HEK293 (cell line): Measurements from ENCODE around the gene SEC24B.

Experiments
- CTCF ChIA-PET: fragments of 350-600 bp; formaldehyde crosslinking; extraction: SDS; loops from one replicate; lab custom pipeline; 2021; ENCODE audit warnings: antibody characterized with exemption; lab: Yijun Ruan, JAX
- POLR2A ChIA-PET: fragments of 300-600 bp; formaldehyde crosslinking; extraction: SDS; loops from one replicate; lab custom pipeline; 2020; ENCODE audit warnings: antibody characterized with exemption, inconsistent platforms; lab: Yijun Ruan, JAX
- H3K27ac ChIP-seq: fragments of 200-500 bp; sonication (Bioruptor generic); 2 replicates; pipeline ENCODE4 v1.5.1; 2014; ENCODE audit warnings: low read depth, low read length, control low read depth, inconsistent platforms; ENCODE audit errors: extremely low read depth
- H3K36me3 ChIP-seq, 2 experiments: fragments of 200-500 bp in 1 of 2; sonication (Bioruptor generic) in 1 of 2; 1 replicate in 1 of 2; 2 replicates in 1 of 2; pipeline ENCODE4 v1.5.1; 2014 to 2017; ENCODE audit warnings: inconsistent platforms in 2 of 2, low read length in 2 of 2; ENCODE audit not compliant: control insufficient read depth in 2 of 2, insufficient read depth in 1 of 2
- H3K4me1 ChIP-seq: fragments of 200-500 bp; sonication (Bioruptor generic); 2 replicates; pipeline ENCODE4 v1.5.1; 2014; ENCODE audit warnings: mild to moderate bottlenecking, low read length, inconsistent platforms; ENCODE audit not compliant: control insufficient read depth, insufficient read depth
- H3K4me3 ChIP-seq: 2 replicates; pipeline ENCODE4 v1.5.1; 2011; ENCODE audit warnings: low read depth, mild to moderate bottlenecking, control low read depth, low read length, moderate library complexity
- H3K9me3 ChIP-seq: fragments of 200-500 bp; sonication (Bioruptor generic); 2 replicates; pipeline ENCODE4 v1.5.1; 2014; ENCODE audit warnings: low read depth, low read length, inconsistent platforms; ENCODE audit not compliant: control insufficient read depth, insufficient read depth
- OVOL3 ChIP-seq: fragments of 450-650 bp; formaldehyde crosslinking; IDR thresholded peaks from 2 replicates; pipeline ENCODE4 v1.5.1; 2016; ENCODE audit warnings: missing biosample characterization, missing genetic modification characterization
- SALL2 ChIP-seq: fragments of 450-650 bp; formaldehyde crosslinking; IDR thresholded peaks from 2 replicates; pipeline ENCODE4 v1.5.0; 2017; ENCODE audit warnings: missing biosample characterization, mild to moderate bottlenecking, missing genetic modification characterization, borderline replicate concordance
- ZBTB7A ChIP-seq: fragments of 450-650 bp; formaldehyde crosslinking; IDR thresholded peaks from 2 replicates; pipeline ENCODE4 v1.5.1; 2016; ENCODE audit warnings: low read depth, missing biosample characterization, missing genetic modification characterization
- ZNF155 ChIP-seq: fragments of 450-650 bp; formaldehyde crosslinking; IDR thresholded peaks from 2 replicates; pipeline ENCODE4 v1.5.1; 2016; ENCODE audit warnings: missing biosample characterization, missing genetic modification characterization
- ZNF184 ChIP-seq: fragments of 450-650 bp; IDR thresholded peaks from 2 replicates; pipeline ENCODE4 v1.5.1; 2018; ENCODE audit warnings: missing biosample characterization, mild to moderate bottlenecking, missing genetic modification characterization
- ZNF24 ChIP-seq: fragments of 450-650 bp; formaldehyde crosslinking; IDR thresholded peaks from 2 replicates; pipeline ENCODE4 v1.5.1; 2016; ENCODE audit warnings: missing biosample characterization, missing genetic modification characterization
- ZNF391 ChIP-seq: fragments of 450-650 bp; formaldehyde crosslinking; IDR thresholded peaks from 2 replicates; pipeline ENCODE4 v1.5.1; 2016; ENCODE audit warnings: low read depth, missing biosample characterization, missing genetic modification characterization, borderline replicate concordance
- TF ChIP-seq, protein P1 (sequence below): fragments of 450-650 bp; formaldehyde crosslinking; conservative IDR thresholded peaks from 2 replicates; pipeline ENCODE4 v1.5.1; 2016; ENCODE audit warnings: low read depth, missing biosample characterization, missing genetic modification characterization
- TF ChIP-seq, protein P2 (sequence below): fragments of 450-650 bp; formaldehyde crosslinking; IDR thresholded peaks from 2 replicates; pipeline ENCODE4 v1.5.1; 2016; ENCODE audit warnings: missing biosample characterization, missing genetic modification characterization
- TF ChIP-seq, protein P3 (sequence below): fragments of 450-650 bp; formaldehyde crosslinking; IDR thresholded peaks from 2 replicates; pipeline ENCODE4 v1.5.1; 2016; ENCODE audit warnings: missing biosample characterization, missing genetic modification characterization, borderline replicate concordance
- TF ChIP-seq, protein P4 (sequence below): fragments of 450-650 bp; formaldehyde crosslinking; IDR thresholded peaks from 2 replicates; pipeline ENCODE4 v1.5.1; 2016; ENCODE audit warnings: missing biosample characterization, missing genetic modification characterization
- TF ChIP-seq, protein P5 (sequence below): fragments of 450-650 bp; formaldehyde crosslinking; IDR thresholded peaks from 2 replicates; pipeline ENCODE4 v1.5.1; 2016; ENCODE audit warnings: missing biosample characterization, missing genetic modification characterization, low read depth

SEC24B gene

DNA sequence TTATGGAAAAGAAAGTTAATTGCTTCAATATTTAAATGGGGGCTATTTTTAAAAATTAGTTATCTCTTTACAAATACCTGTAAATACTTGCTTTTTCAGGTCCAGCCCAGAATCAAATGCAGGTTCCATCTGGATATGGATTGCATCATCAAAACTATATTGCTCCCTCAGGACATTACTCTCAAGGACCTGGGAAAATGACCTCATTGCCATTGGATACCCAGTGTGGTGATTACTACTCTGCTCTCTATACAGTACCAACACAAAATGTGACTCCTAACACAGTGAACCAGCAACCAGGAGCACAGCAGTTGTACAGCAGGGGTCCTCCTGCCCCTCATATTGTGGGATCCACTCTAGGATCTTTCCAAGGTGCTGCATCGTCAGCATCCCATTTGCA is 29.2 kb downstream of the SEC24B start (continued):
- TF ChIP-seq, protein P1, sequence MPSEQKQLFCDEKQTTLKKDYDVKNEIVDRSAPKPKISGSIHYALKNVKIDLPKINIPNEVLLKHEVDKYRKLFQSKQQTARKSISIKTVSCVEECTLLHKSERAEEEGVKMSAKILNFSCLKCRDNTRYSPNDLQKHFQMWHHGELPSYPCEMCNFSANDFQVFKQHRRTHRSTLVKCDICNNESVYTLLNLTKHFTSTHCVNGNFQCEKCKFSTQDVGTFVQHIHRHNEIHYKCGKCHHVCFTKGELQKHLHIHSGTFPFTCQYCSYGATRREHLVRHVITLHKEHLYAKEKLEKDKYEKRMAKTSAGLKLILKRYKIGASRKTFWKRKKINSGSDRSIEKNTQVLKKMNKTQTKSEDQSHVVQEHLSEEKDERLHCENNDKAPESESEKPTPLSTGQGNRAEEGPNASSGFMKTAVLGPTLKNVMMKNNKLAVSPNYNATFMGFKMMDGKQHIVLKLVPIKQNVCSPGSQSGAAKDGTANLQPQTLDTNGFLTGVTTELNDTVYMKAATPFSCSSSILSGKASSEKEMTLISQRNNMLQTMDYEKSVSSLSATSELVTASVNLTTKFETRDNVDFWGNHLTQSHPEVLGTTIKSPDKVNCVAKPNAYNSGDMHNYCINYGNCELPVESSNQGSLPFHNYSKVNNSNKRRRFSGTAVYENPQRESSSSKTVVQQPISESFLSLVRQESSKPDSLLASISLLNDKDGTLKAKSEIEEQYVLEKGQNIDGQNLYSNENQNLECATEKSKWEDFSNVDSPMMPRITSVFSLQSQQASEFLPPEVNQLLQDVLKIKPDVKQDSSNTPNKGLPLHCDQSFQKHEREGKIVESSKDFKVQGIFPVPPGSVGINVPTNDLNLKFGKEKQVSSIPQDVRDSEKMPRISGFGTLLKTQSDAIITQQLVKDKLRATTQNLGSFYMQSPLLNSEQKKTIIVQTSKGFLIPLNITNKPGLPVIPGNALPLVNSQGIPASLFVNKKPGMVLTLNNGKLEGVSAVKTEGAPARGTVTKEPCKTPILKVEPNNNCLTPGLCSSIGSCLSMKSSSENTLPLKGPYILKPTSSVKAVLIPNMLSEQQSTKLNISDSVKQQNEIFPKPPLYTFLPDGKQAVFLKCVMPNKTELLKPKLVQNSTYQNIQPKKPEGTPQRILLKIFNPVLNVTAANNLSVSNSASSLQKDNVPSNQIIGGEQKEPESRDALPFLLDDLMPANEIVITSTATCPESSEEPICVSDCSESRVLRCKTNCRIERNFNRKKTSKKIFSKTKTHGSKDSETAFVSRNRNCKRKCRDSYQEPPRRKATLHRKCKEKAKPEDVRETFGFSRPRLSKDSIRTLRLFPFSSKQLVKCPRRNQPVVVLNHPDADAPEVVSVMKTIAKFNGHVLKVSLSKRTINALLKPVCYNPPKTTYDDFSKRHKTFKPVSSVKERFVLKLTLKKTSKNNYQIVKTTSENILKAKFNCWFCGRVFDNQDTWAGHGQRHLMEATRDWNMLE (tag by site-specific recombination), result no peak
- TF ChIP-seq, protein P2, sequence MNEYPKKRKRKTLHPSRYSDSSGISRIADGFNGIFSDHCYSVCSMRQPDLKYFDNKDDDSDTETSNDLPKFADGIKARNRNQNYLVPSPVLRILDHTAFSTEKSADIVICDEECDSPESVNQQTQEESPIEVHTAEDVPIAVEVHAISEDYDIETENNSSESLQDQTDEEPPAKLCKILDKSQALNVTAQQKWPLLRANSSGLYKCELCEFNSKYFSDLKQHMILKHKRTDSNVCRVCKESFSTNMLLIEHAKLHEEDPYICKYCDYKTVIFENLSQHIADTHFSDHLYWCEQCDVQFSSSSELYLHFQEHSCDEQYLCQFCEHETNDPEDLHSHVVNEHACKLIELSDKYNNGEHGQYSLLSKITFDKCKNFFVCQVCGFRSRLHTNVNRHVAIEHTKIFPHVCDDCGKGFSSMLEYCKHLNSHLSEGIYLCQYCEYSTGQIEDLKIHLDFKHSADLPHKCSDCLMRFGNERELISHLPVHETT (tag by site-specific recombination), result peak; percentile 58; the same call in 1 of the 2 replicates

DNA sequence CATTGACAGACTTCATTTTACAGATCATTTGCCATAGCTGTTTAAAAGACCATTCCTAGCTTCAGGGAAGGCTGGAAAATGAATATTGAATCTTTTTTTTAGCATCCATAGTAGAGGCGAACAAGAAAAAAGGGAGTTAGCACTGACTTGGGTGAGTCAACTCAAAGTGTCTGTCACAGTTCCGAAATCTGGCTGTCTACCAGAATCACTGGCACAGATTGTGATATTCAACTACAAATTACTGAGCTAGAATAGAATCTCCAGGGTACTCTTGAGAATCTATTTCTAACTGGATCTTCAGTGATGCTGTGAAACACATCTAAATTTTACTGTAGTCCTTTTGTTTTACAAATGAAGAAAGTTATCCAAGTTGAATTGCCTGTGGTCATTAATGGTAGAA is 31.5 kb downstream of the SEC24B start:
- H3K4me1 ChIP-seq, result no peaks in the 10 kb centered on the region
- TF ChIP-seq, protein P3, sequence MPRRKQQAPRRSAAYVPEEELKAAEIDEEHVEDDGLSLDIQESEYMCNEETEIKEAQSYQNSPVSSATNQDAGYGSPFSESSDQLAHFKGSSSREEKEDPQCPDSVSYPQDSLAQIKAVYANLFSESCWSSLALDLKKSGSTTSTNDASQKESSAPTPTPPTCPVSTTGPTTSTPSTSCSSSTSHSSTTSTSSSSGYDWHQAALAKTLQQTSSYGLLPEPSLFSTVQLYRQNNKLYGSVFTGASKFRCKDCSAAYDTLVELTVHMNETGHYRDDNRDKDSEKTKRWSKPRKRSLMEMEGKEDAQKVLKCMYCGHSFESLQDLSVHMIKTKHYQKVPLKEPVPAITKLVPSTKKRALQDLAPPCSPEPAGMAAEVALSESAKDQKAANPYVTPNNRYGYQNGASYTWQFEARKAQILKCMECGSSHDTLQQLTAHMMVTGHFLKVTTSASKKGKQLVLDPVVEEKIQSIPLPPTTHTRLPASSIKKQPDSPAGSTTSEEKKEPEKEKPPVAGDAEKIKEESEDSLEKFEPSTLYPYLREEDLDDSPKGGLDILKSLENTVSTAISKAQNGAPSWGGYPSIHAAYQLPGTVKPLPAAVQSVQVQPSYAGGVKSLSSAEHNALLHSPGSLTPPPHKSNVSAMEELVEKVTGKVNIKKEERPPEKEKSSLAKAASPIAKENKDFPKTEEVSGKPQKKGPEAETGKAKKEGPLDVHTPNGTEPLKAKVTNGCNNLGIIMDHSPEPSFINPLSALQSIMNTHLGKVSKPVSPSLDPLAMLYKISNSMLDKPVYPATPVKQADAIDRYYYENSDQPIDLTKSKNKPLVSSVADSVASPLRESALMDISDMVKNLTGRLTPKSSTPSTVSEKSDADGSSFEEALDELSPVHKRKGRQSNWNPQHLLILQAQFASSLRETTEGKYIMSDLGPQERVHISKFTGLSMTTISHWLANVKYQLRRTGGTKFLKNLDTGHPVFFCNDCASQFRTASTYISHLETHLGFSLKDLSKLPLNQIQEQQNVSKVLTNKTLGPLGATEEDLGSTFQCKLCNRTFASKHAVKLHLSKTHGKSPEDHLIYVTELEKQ (tag by site-specific recombination), result no peak
- no peak for TF ChIP-seq ZNF155
- TF ChIP-seq ZNF24 (tag by site-specific recombination), result no peak
- TF ChIP-seq, protein P4, sequence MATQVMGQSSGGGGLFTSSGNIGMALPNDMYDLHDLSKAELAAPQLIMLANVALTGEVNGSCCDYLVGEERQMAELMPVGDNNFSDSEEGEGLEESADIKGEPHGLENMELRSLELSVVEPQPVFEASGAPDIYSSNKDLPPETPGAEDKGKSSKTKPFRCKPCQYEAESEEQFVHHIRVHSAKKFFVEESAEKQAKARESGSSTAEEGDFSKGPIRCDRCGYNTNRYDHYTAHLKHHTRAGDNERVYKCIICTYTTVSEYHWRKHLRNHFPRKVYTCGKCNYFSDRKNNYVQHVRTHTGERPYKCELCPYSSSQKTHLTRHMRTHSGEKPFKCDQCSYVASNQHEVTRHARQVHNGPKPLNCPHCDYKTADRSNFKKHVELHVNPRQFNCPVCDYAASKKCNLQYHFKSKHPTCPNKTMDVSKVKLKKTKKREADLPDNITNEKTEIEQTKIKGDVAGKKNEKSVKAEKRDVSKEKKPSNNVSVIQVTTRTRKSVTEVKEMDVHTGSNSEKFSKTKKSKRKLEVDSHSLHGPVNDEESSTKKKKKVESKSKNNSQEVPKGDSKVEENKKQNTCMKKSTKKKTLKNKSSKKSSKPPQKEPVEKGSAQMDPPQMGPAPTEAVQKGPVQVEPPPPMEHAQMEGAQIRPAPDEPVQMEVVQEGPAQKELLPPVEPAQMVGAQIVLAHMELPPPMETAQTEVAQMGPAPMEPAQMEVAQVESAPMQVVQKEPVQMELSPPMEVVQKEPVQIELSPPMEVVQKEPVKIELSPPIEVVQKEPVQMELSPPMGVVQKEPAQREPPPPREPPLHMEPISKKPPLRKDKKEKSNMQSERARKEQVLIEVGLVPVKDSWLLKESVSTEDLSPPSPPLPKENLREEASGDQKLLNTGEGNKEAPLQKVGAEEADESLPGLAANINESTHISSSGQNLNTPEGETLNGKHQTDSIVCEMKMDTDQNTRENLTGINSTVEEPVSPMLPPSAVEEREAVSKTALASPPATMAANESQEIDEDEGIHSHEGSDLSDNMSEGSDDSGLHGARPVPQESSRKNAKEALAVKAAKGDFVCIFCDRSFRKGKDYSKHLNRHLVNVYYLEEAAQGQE (tag by site-specific recombination), result no peak
- TF ChIP-seq OVOL3 (tag by site-specific recombination), result no peak
- TF ChIP-seq, protein P5, sequence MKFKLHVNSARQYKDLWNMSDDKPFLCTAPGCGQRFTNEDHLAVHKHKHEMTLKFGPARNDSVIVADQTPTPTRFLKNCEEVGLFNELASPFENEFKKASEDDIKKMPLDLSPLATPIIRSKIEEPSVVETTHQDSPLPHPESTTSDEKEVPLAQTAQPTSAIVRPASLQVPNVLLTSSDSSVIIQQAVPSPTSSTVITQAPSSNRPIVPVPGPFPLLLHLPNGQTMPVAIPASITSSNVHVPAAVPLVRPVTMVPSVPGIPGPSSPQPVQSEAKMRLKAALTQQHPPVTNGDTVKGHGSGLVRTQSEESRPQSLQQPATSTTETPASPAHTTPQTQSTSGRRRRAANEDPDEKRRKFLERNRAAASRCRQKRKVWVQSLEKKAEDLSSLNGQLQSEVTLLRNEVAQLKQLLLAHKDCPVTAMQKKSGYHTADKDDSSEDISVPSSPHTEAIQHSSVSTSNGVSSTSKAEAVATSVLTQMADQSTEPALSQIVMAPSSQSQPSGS, result no peak
- TF ChIP-seq ZBTB7A (tag by site-specific recombination), result no peak
- TF ChIP-seq ZNF184 (tag by site-specific recombination), result no peak
- no peak for TF ChIP-seq ZNF391 (tag by site-specific recombination)
- TF ChIP-seq SALL2 (tag by site-specific recombination), result no peak
- H3K9me3 ChIP-seq, result no peaks in the 10 kb centered on the region
- H3K4me3 ChIP-seq, result no peak overlapping the region
- H3K27ac ChIP-seq, result no peak overlapping the region
- peaks cover 0 to 35% of the 10 kb centered on the region in 2 experiments for H3K36me3 ChIP-seq
- ChIA-PET POLR2A (no interaction called here), CTCF (no interaction called here)
